ENCODE data around the gene TSPAN12. TPM values are rescaled to one million over a fixed set of nuclear protein-coding genes. Genes with fewer than 3 reads are reported as not detected.
"Not testable (repeated sequence)": the region's sequence is repeated elsewhere in the genome, so short reads cannot be mapped to it uniquely, and the experiment has no call there.

TSPAN12 gene, protein sequence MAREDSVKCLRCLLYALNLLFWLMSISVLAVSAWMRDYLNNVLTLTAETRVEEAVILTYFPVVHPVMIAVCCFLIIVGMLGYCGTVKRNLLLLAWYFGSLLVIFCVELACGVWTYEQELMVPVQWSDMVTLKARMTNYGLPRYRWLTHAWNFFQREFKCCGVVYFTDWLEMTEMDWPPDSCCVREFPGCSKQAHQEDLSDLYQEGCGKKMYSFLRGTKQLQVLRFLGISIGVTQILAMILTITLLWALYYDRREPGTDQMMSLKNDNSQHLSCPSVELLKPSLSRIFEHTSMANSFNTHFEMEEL
- 0.92 TPM for total RNA-seq

- peak; percentile 74 for ATAC-seq
These were observed at the start of gene TSPAN12 for GRCh38 chr7:120857588-120858573. TSS of gene TSPAN12 (minus strand) at chr7:120858144. CDS start at chr7:120856763, 1,381 bp downstream.

- no peak for ATAC-seq
These were observed 41.0 kb upstream of the TSPAN12 start for GRCh38 chr7:120898715-120899499.

GRCh38 chr7:120895253-120895652 is 37.3 kb upstream of the TSPAN12 start:
- not testable (repeated sequence) for ATAC-seq

DNA sequence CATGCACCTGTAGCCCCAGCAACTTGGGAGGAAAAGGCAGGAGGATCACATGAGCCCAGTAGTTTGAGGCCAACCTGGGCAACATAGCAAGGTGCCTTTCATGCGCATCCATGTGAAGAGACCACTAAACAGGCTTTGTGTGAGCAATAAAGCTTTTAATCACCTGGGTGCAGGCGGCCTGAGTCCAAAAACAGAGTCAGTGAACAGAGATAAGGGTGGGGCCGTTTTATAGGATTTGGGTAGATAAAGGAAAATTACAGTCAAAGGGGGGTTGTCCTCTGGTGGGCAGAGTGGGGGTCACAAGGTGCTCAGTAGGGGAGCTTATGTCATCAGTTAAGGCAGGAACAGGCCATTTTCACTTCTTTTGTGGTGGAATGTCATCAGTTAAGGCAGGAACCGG is 27.7 kb upstream of the TSPAN12 start:
- ATAC-seq, result not testable (repeated sequence)

DNA sequence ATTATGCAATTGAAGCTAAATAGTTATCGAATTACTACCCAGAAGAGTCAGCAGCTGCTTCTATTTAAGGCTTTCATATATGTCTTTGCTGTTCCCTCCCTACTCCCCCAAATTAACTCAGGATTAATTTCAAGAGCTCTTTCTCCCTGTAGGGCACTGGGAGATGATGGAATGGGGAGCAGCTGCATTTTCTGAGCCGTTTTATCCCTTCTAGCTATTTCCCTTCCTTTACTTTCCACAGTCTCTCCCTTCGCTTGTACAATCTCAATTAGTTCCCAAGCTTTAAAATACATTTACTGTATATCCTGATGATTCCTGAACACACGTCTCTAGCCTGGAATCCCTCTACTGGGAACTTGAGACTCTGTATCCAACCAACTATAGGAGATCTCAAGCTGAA is 19.8 kb upstream of the TSPAN12 start:
- no peak for ATAC-seq

- ATAC-seq, result no peak
These were observed 19.0 kb upstream of the TSPAN12 start for GRCh38 chr7:120876922-120877321.

DNA sequence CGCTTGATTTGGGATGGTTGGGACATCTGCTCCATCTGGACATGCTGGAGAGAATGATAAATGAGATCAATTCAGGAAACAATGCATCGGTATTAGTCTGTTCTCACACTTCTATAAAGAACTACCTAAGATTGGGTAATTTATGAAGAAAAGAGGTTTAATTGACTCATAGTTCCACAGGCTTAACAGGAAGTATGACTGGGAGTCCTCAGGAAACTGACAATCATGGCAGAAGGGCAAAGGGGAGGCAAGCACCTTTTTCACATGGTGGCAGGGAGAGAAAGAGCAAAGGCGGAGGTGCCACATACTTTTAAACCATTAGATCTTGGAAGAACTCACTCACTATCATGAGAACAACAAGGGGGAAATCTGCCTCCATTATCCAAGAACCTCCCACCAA is 16.8 kb upstream of the TSPAN12 start:
- no peak for ATAC-seq

GRCh38 chr7:120874016-120874415 is 16.1 kb upstream of the TSPAN12 start:
- ATAC-seq, result no peak

DNA sequence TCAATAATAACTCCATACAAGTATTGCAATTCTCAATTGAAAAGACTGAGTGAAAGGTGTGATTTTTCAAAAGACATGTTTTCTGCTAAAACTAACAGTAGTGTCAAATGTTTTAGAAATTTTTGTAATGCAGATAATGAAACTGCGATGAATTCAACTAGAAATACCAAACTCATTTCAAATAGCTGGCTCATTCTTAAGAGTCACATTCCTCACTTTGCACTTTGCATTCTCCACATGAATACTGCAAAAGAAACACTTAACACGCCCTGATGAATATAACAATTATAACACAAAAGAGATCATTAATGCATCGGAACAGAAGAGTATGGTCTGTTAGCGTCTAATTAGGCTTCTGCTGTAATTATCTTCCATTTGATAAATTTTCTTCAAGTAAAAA is 15.5 kb upstream of the TSPAN12 start:
- ATAC-seq, result no peak

DNA sequence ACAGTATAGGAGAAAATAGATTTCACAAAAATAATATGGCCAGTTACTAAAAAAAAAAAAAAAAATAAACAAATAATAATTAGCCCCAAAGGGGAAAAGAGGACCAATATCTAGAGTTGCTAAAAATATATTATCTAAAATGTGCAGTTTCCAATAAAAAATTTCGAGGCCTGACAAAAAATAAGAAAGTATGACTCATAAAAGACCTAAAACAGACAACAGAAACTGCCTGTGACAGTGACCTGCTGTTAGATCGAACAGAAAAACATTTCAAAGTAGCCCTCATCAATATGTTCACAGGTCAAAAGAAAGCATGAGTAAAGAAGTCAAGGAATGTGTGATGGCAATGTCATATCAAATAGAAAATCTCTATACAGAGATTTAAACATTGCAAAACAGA is 11.8 kb upstream of the TSPAN12 start:
- ATAC-seq, result no peak

GRCh38 chr7:120867932-120868331 is 10.0 kb upstream of the TSPAN12 start:
- peak; percentile 51 for ATAC-seq

DNA sequence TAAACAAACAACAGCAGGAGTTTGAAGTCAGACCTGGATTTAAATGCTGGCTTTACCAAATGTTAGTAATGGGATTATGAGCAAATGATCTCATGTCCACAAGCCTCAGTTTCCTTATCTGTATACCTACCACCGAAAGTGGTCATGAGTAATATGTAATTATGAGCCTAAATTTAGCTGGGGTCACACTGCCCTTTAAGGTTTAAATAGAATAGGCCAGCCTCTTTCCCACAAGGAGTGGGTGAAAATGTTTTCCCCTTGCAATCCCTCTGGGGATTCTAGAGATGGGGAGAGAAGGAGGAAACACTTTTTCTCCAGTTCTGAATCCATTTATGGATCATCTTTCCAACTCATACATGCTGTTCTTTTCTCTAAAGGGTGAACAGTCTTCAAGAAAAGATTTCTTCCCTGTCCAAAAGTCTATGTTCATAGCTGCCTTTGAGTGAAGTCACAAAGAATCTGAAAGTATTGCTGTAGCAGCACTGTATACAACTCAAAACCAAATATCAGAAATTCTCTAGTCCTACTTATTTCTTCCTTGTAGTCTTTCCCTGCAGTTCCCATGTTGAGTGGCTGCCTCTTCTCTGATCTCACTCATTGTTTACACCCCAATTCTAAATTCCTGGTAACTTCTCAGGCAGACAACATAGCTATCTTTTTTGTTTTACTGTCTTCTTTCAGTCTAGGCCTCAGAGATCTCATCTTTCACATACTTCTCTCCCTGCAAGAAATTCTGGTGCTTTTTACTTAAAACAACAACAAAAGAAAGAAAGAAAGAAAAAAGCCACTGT is 7.4 kb upstream of the TSPAN12 start:
- no peak for ATAC-seq

- no peak for ATAC-seq
These were observed 6.4 kb upstream of the TSPAN12 start for GRCh38 chr7:120864141-120864900.

DNA sequence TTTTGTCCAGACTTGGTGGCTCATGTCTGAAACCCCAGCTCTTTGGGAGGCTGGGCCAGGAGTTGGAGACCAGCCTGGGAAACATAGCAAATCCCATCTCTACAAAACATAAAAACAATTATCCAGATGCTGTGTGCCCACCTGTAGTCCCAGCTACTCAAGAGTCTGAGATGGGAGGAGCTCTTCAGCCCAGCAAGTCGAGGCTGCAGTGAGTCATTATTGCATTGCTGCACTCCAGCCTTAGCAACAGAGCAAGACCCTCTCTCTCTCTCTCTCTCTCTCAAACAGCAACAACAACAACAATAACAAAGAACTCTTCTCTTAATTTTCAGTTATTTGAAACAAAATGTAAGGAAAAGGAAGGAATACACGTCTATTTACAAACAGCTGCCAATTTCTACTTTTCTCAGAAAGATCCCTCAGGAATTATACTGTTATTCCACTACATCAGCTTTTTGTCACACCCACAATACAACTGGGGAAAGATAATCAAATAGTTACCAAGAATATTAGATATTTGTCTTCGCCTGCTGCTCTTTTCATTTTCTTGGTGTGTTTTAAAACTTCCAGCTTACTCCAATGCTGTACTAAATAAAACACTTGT is 5.1 kb upstream of the TSPAN12 start:
- no peak for ATAC-seq

- no peak for ATAC-seq
These were observed 2.2 kb upstream of the TSPAN12 start for GRCh38 chr7:120860156-120860555.

- ATAC-seq, result no peak
These were observed 1.5 kb upstream of the TSPAN12 start for GRCh38 chr7:120859459-120859858.

DNA sequence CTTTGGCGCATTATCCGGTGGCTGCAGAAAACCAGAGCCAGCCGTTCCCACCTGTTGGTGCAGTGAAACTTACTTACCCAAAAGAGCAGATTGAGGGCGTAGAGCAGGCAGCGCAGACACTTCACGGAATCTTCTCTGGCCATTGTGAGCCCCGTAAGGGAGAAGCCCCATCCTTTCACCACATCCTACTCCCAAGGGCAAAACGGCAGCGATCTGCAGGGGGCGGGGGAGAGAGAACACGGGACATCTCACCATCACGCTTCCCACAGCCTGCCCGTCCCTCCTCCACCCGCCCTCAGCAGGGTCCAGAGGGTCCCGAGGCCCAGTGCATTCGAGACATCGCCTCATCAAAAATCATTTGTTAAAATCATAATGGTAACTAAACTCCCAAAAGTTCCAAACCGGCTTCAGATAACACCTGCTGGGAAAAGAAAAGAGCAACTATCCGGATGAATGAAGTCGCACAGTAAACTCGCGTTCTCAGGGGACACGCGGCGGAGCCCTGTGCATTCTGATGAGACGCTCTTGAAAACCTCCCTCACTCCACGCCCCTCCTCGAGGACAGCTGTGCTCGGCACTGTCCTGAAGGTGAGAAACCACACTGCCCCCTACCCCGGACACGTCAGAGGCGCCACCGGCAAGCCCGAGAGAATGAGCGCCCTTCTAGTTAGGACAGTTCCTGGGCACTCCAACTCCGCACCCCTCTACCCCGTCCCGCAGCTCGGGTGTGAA is 1.2 kb downstream of the TSPAN12 start:
- ATAC-seq, result peak; percentile 27

DNA sequence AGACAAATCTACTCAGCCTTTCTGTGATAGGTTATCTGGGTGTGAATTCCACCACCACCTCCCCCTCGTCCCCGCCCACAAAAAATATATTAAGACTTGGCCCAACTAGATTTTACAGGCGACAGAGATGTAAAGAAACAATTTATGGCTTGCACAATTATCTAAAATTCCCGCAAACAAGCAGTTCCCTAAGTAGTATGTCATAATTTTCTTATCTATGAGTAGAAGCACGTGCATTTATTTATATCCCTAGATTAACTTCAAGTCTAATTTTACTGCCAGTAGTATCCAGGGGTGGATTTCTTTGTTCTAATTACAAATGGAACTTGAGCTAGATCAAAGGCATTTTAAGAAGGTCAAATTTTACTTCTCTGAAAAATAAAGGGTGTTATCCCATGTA is 1.7 kb downstream of the TSPAN12 start:
- no peak for ATAC-seq

- no peak for ATAC-seq
These were observed 5.2 kb downstream of the TSPAN12 start for GRCh38 chr7:120852700-120853099.

GRCh38 chr7:120843109-120843508 is 14.8 kb downstream of the TSPAN12 start:
- no peak for ATAC-seq
